Measurements from ENCODE around the gene CTNND2. TPM values are rescaled to one million over a fixed set of nuclear protein-coding genes. Genes with fewer than 3 reads are reported as not detected.

CTNND2 gene
- polyA plus RNA-seq, 1 donor, result 2.8 TPM

- Histone ChIP-seq H3K36me3 (ENCODE audit: control insufficient read depth, insufficient read depth, low read length) (no peaks in the 10 kb centered on the region), H3K27me3 (ENCODE audit: control insufficient read depth, insufficient read depth, low read length) (no peaks in the 10 kb centered on the region), H3K27ac (ENCODE audit: low read length) (no peak overlapping the region), H3K4me1 (ENCODE audit: control insufficient read depth, insufficient read depth, low read length) (no peaks in the 10 kb centered on the region), H3K9me3 (ENCODE audit: control insufficient read depth, low read depth, low read length) (no peaks in the 10 kb centered on the region), H3K4me3 (ENCODE audit: low read length) (no peak overlapping the region)
- no peak for DNase-seq
- WGBS (ENCODE audit: insufficient coverage, low lambda C conversion rate), result 80% methylated on average over 1 of the region's 6 CpGs
Measured at GRCh38 chr5:11584017-11584416, 320.2 kb downstream of the CTNND2 start.

GRCh38 chr5:11579351-11579750, 324.9 kb downstream of the CTNND2 start:
- no peaks in the 10 kb centered on the region for H3K36me3 ChIP-seq (ENCODE audit: control insufficient read depth, insufficient read depth, low read length)
- no peaks in the 10 kb centered on the region for H3K27me3 ChIP-seq (ENCODE audit: control insufficient read depth, insufficient read depth, low read length)
- H3K27ac ChIP-seq (ENCODE audit: low read length), result no peak overlapping the region
- no peaks in the 10 kb centered on the region for H3K4me1 ChIP-seq (ENCODE audit: control insufficient read depth, insufficient read depth, low read length)
- no peaks in the 10 kb centered on the region for H3K9me3 ChIP-seq (ENCODE audit: control insufficient read depth, low read depth, low read length)
- H3K4me3 ChIP-seq (ENCODE audit: low read length), result no peak overlapping the region
- DNase-seq, result no peak
- WGBS (ENCODE audit: insufficient coverage, low lambda C conversion rate), result no CpG with 5 or more reads among the region's 4 CpGs

GRCh38 chr5:11574787-11575186, 329.5 kb downstream of the CTNND2 start:
- no peaks in the 10 kb centered on the region for H3K4me1 ChIP-seq (ENCODE audit: control insufficient read depth, insufficient read depth, low read length)
- H3K27me3 ChIP-seq (ENCODE audit: control insufficient read depth, insufficient read depth, low read length), result no peaks in the 10 kb centered on the region
- no peak overlapping the region for H3K27ac ChIP-seq (ENCODE audit: low read length)
- WGBS (ENCODE audit: insufficient coverage, low lambda C conversion rate), result 94% methylated on average over 2 of the region's 2 CpGs
- H3K36me3 ChIP-seq (ENCODE audit: control insufficient read depth, insufficient read depth, low read length), result no peaks in the 10 kb centered on the region
- DNase-seq, result no peak
- H3K9me3 ChIP-seq (ENCODE audit: control insufficient read depth, low read depth, low read length), result no peaks in the 10 kb centered on the region
- no peak overlapping the region for H3K4me3 ChIP-seq (ENCODE audit: low read length)

GRCh38 chr5:11573140-11573992, 330.9 kb downstream of the CTNND2 start:
- Histone ChIP-seq H3K27ac (ENCODE audit: low read length) (no peak overlapping the region), H3K9me3 (ENCODE audit: control insufficient read depth, low read depth, low read length) (no peaks in the 10 kb centered on the region), H3K36me3 (ENCODE audit: control insufficient read depth, insufficient read depth, low read length) (no peaks in the 10 kb centered on the region), H3K4me3 (ENCODE audit: low read length) (no peak overlapping the region), H3K4me1 (ENCODE audit: control insufficient read depth, insufficient read depth, low read length) (no peaks in the 10 kb centered on the region), H3K27me3 (ENCODE audit: control insufficient read depth, insufficient read depth, low read length) (no peaks in the 10 kb centered on the region)
- no peak for DNase-seq
- no CpG with 5 or more reads among the region's 5 CpGs for WGBS (ENCODE audit: insufficient coverage, low lambda C conversion rate)

- Histone ChIP-seq H3K27ac (ENCODE audit: low read length) (no peak overlapping the region), H3K36me3 (ENCODE audit: control insufficient read depth, insufficient read depth, low read length) (no peaks in the 10 kb centered on the region), H3K27me3 (ENCODE audit: control insufficient read depth, insufficient read depth, low read length) (no peaks in the 10 kb centered on the region), H3K4me3 (ENCODE audit: low read length) (no peak overlapping the region), H3K9me3 (ENCODE audit: control insufficient read depth, low read depth, low read length) (no peaks in the 10 kb centered on the region), H3K4me1 (ENCODE audit: control insufficient read depth, insufficient read depth, low read length) (no peaks in the 10 kb centered on the region)
- no CpG with 5 or more reads among the region's 12 CpGs for WGBS (ENCODE audit: insufficient coverage, low lambda C conversion rate)
- no peak for DNase-seq
Measured at GRCh38 chr5:11564706-11565105, 339.5 kb downstream of the CTNND2 start.

- no peaks in the 10 kb centered on the region for H3K4me1 ChIP-seq (ENCODE audit: control insufficient read depth, insufficient read depth, low read length)
- no peak overlapping the region for H3K27ac ChIP-seq (ENCODE audit: low read length)
- no peak overlapping the region for H3K4me3 ChIP-seq (ENCODE audit: low read length)
- no CpG with 5 or more reads among the region's 2 CpGs for WGBS (ENCODE audit: insufficient coverage, low lambda C conversion rate)
- no peaks in the 10 kb centered on the region for H3K36me3 ChIP-seq (ENCODE audit: control insufficient read depth, insufficient read depth, low read length)
- DNase-seq, result no peak
- no peaks in the 10 kb centered on the region for H3K9me3 ChIP-seq (ENCODE audit: control insufficient read depth, low read depth, low read length)
- no peaks in the 10 kb centered on the region for H3K27me3 ChIP-seq (ENCODE audit: control insufficient read depth, insufficient read depth, low read length)
Measured at GRCh38 chr5:11563822-11564221, 340.4 kb downstream of the CTNND2 start.

GRCh38 chr5:11560915-11561697, 343.1 kb downstream of the CTNND2 start:
- Histone ChIP-seq H3K36me3 (ENCODE audit: control insufficient read depth, insufficient read depth, low read length) (no peaks in the 10 kb centered on the region), H3K4me3 (ENCODE audit: low read length) (no peak overlapping the region), H3K27ac (ENCODE audit: low read length) (no peak overlapping the region), H3K27me3 (ENCODE audit: control insufficient read depth, insufficient read depth, low read length) (no peaks in the 10 kb centered on the region), H3K9me3 (ENCODE audit: control insufficient read depth, low read depth, low read length) (no peaks in the 10 kb centered on the region), H3K4me1 (ENCODE audit: control insufficient read depth, insufficient read depth, low read length) (no peaks in the 10 kb centered on the region)
- no CpG with 5 or more reads among the region's 4 CpGs for WGBS (ENCODE audit: insufficient coverage, low lambda C conversion rate)
- DNase-seq, result no peak

GRCh38 chr5:11557063-11557462, 347.2 kb downstream of the CTNND2 start:
- WGBS (ENCODE audit: insufficient coverage, low lambda C conversion rate), result 100% methylated on average over 1 of the region's 3 CpGs
- Histone ChIP-seq H3K4me1 (ENCODE audit: control insufficient read depth, insufficient read depth, low read length) (no peaks in the 10 kb centered on the region), H3K36me3 (ENCODE audit: control insufficient read depth, insufficient read depth, low read length) (no peaks in the 10 kb centered on the region), H3K4me3 (ENCODE audit: low read length) (no peak overlapping the region), H3K9me3 (ENCODE audit: control insufficient read depth, low read depth, low read length) (no peaks in the 10 kb centered on the region), H3K27ac (ENCODE audit: low read length) (no peak overlapping the region), H3K27me3 (ENCODE audit: control insufficient read depth, insufficient read depth, low read length) (no peaks in the 10 kb centered on the region)
- no peak for DNase-seq

GRCh38 chr5:11555171-11555570, 349.1 kb downstream of the CTNND2 start:
- no peak overlapping the region for H3K27ac ChIP-seq (ENCODE audit: low read length)

GRCh38 chr5:11547730-11548129, 356.5 kb downstream of the CTNND2 start:
- no peak overlapping the region for H3K4me3 ChIP-seq (ENCODE audit: low read length)
- no peaks in the 10 kb centered on the region for H3K9me3 ChIP-seq (ENCODE audit: control insufficient read depth, low read depth, low read length)
- H3K27me3 ChIP-seq (ENCODE audit: control insufficient read depth, insufficient read depth, low read length), result no peaks in the 10 kb centered on the region
- H3K36me3 ChIP-seq (ENCODE audit: control insufficient read depth, insufficient read depth, low read length), result no peaks in the 10 kb centered on the region
- WGBS (ENCODE audit: insufficient coverage, low lambda C conversion rate), result 86% methylated on average over 1 of the region's 5 CpGs
- DNase-seq, result no peak
- no peaks in the 10 kb centered on the region for H3K4me1 ChIP-seq (ENCODE audit: control insufficient read depth, insufficient read depth, low read length)
- H3K27ac ChIP-seq (ENCODE audit: low read length), result no peak overlapping the region

More at GRCh38 chr5:11555171-11555570, 349.1 kb downstream of the CTNND2 start:
- no peak overlapping the region for H3K4me3 ChIP-seq (ENCODE audit: low read length)
- DNase-seq, result no peak
- H3K9me3 ChIP-seq (ENCODE audit: control insufficient read depth, low read depth, low read length), result no peaks in the 10 kb centered on the region
- H3K4me1 ChIP-seq (ENCODE audit: control insufficient read depth, insufficient read depth, low read length), result no peaks in the 10 kb centered on the region
- WGBS (ENCODE audit: insufficient coverage, low lambda C conversion rate), result 82% methylated on average over 2 of the region's 4 CpGs
- H3K27me3 ChIP-seq (ENCODE audit: control insufficient read depth, insufficient read depth, low read length), result no peaks in the 10 kb centered on the region
- no peaks in the 10 kb centered on the region for H3K36me3 ChIP-seq (ENCODE audit: control insufficient read depth, insufficient read depth, low read length)

All from large intestine (tissue), 3 donors.